AG09309 (cell line): Measurements from ENCODE around the gene SRRM5.

Source experiments
- DNase-seq: peaks from one replicate; pipeline ENCODE4 v3.0.0-alpha.2; 2010; ENCODE audit warnings: low read depth
- H3K4me3 ChIP-seq: 2 replicates; pipeline ENCODE4 v1.5.1; 2011; ENCODE audit warnings: mild to moderate bottlenecking, low read depth, low read length, moderate library complexity; ENCODE audit not compliant: control insufficient read depth
- CTCF ChIP-seq: IDR thresholded peaks from 2 replicates; pipeline ENCODE4 v1.5.1; 2011; ENCODE audit warnings: mild to moderate bottlenecking, low read depth, low read length, inconsistent platforms; ENCODE audit not compliant: insufficient read depth, control insufficient read depth; ENCODE audit errors: missing control alignments

The SRRM5 gene

GRCh38 chr19:43605875-43606568 is 5.9 kb upstream of the SRRM5 start:
- no peak for TF ChIP-seq CTCF
- no peak overlapping the region for H3K4me3 ChIP-seq
- no peak for DNase-seq

DNA sequence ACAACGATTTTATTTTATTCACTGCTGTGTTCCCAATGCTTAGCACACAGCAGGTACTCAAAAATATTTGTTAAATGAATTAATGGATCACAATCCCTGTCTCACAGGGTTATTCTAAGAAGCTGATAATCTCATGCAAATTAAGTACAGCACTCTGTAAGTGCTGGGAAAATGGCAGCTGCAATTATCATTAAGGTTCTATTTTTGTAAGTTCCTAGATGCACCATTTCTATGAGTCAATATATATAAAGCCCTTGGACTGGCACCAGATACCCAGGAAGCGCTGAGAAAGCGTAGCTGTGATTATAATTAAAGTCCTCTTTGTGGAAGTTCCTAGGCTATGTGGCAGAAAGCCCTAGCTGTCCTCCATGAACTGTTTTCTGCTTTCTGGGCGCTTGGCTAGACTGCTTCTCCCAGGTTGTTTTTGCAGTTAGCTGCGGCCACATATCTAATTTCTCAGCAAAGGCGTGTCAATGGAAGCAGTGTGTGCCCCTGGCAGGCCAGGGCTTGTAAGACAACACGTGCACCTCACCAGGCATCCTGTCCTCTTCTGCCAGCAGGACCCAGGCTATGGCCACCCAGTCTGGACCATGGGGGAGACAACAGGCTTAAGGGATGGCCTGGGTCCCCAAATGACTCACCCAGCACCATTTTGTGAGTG is 5.2 kb upstream of the SRRM5 start:
- TF ChIP-seq CTCF = no peak
- no peak for DNase-seq
- H3K4me3 ChIP-seq = no peak overlapping the region

DNA sequence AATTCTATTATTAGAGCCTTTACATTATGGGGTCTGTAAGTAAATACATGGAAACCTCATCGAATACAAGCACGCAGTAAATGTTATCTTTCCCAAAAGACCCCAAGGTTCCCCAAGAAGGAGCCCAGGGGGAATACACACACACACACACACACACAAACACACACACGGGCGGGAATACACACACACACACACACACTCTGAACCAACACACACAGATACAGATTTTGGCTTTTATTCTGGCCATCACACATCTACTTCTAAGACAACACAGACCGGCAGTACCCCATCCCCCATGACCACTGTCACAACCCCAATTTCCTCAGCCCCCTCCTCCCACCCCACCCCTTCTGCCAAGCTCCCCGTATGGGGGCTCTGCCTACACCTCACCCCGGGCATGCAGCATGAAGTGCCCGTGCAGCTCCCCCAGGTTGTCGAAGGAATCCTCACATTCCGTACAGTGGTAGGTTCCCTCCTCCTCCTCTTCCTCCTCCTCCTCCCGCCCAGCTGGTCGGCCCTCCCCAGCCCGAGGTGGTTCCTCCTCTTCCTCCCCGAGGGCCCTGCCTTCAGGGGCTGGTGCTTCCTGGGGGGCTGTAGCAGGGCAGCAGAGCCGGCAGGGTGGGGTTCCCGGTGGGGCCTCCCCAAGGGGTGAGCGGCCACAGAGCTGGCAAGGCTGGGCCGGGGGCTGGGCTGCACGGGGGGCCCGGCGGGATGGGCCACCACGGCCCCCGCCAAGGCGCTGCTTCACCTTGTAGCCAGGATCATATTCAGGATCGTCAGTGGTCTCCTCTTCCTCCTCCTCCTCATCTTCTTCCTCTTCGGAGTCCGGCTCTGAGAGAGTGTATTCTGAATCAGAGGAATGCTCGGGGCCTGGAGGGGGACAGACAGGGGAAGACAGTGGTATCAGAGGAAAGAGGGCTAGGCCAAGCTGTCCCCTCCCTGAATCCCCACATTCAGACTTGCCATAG is 4.4 kb upstream of the SRRM5 start:
- no peak for TF ChIP-seq CTCF
- H3K4me3 ChIP-seq = no peak overlapping the region
- DNase-seq = no peak

DNA sequence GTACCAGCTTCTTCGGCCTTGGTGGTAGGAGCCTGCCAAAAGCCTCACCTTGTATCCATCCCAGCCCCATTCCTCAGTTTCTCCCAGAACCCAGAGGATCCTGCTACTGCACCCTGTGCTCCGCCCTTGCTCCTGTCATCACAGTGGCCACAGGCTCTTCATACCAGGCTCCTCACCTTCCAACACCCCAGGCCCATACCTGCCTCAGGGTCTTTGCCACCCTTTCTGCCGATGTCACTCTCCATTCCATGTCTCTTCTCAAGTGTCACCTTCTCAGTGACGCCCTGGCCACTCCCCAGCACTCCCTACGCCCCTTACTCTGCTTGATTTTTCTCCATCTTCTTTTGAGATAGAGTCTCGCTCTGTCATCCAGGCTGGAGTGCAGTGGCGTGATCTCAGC is 2.0 kb upstream of the SRRM5 start:
- no peak for DNase-seq
- no peak overlapping the region for H3K4me3 ChIP-seq
- TF ChIP-seq CTCF = no peak

DNA sequence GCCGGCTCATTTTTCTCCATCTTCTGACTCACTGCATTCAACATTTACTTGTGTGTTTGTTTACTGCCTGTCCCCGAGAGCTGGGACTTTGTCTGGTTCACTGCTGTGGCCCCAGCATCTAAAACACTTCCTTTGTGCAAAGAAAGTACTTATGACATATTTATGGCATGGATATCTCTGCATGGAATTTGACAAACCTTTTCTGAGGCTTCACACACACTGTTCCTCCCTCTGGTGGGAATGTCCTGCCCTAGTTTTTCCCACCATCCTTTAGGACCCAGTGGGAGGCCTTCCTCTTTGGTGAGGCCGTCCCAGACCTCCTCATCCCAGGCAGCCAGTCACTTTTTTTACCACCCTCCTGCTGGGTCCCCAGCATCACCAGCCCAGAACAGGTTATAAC is 1.4 kb upstream of the SRRM5 start:
- H3K4me3 ChIP-seq = no peak overlapping the region
- no peak for DNase-seq
- TF ChIP-seq CTCF = no peak

- no peak for TF ChIP-seq CTCF
- no peak overlapping the region for H3K4me3 ChIP-seq
- no peak for DNase-seq
Observed at GRCh38 chr19:43612374-43612773, 486 bp downstream of the SRRM5 start.
